K562 treated with DMSO at 1 percent for 24 hours (cell line): ENCODE measurements around the gene ZNF717. TPM values are rescaled to one million over a fixed set of nuclear protein-coding genes. Genes with fewer than 3 reads are reported as not detected.

Experiments used
- total RNA-seq: library from RNA; unstranded; fragments of 300-600 nt; gene quantifications from 2 replicates; pipeline ENCODE4 v1.2.3, GENCODE V29; 2022; ENCODE audit warnings: low read depth; ENCODE audit not compliant: insufficient read depth

The ZNF717 gene
- total RNA-seq, result 2.5 and 2.8 TPM in 2 replicates

DNA sequence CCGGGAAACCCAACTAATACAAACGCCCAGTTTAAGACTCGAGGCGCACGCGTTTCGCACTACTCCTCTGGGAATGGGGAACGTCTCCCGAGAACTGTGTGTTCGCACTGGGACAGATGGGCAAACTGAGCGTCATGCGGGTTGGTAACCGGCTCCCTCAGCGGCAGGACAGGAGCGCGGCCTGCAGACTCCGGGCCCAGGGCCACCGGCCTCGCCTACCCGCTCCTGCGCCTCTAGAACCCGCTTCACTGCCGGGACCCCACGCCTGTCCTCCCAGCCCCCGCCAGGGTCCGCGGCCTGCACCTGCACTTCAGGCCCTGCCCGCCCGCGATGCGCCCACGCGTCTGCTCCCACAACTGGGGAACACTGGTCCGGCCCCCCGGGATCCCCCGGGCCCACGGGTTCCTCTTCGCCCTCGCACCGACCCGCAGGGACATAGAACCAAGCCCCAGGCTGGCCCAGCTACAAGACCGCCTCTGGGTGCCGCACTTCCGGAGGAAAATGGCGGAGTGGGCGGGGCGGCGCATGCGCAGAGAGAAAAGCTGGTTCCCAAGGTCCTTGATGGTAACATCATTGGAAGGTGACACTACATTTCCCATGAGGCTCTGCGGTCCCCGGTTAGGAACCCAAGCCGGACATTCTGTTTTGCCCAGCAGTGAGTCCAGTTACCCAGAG is at the start of gene ZNF717:
TSS of gene ZNF717 (minus strand) at position 469 of the 675 bp plus-strand sequence. CDS start 2,187 bp downstream, outside the sequence.

Other genes starting within 250 kb of the ZNF717 start
- not detected in 2 replicates for gene FRG2C, start 121.2 kb downstream of the ZNF717 start, total RNA-seq